ENCODE measurements around the gene PDSS1. TPM values are rescaled to one million over a fixed set of nuclear protein-coding genes. Genes with fewer than 3 reads are reported as not detected.
"Not testable (repeated sequence)": the region's sequence is repeated elsewhere in the genome, so short reads cannot be mapped to it uniquely, and the experiment has no call there.

PDSS1 gene
- total RNA-seq, 2 experiments from 2014 or later = 3.8 to 4.5 TPM

GRCh38 chr10:26787362-26787761 is 89.9 kb downstream of the PDSS1 start:
- DNase-seq (no peak), ATAC-seq (ENCODE audit: poor library complexity) (no peak)
- H3K4me1 Mint-ChIP-seq (ENCODE audit: low read depth) = peaks cover 87% of the 10 kb centered on the region
- no peaks in the 10 kb centered on the region for H3K27me3 Mint-ChIP-seq
- no peak for TF ChIP-seq CTCF (IDR thresholded peaks at IDR 0.05)
- H3K36me3 ChIP-seq (ENCODE audit: insufficient read depth, low read length) = peaks cover 18% of the 10 kb centered on the region
- H3K36me3 Mint-ChIP-seq (ENCODE audit: low read depth) = peaks cover 60% of the 10 kb centered on the region
- no peak overlapping the region for H3K27ac ChIP-seq (ENCODE audit: low read depth in 1 of 2, low read length in 2 of 2)
- intact Hi-C loops (cut with DNase I, micrococcal nuclease) = no loop called here
- H3K27ac Mint-ChIP-seq = no peak overlapping the region
- no peaks in the 10 kb centered on the region for H3K9me3 Mint-ChIP-seq
- peaks cover 10% of the 10 kb centered on the region for H3K4me1 ChIP-seq (ENCODE audit: insufficient read depth, low read length)
- H3K4me3 ChIP-seq (ENCODE audit: low read length) = no peak overlapping the region
- H3K4me3 Mint-ChIP-seq = no peak overlapping the region
- ChIA-PET POLR2A (no interaction called here), CTCF (interaction anchor here (0.7 kb wide), 1 partner anchor 1333 kb away, joined by 4 read pairs; no protein-coding TSS in a partner anchor)
- H3K27me3 ChIP-seq (ENCODE audit: control insufficient read depth in 1 of 2, insufficient read depth in 2 of 2, low read length in 2 of 2) = no peaks in the 10 kb centered on the region
- no peaks in the 10 kb centered on the region for H3K9me3 ChIP-seq (ENCODE audit: control insufficient read depth in 1 of 2, insufficient read depth in 1 of 2, low read length in 2 of 2)

- H3K9me3 Mint-ChIP-seq; H3K4me3 Mint-ChIP-seq; H3K4me1 ChIP-seq (ENCODE audit: insufficient read depth, low read length); H3K27me3 ChIP-seq (ENCODE audit: control insufficient read depth in 1 of 2, insufficient read depth in 2 of 2, low read length in 2 of 2); POLR2A ChIA-PET; H3K27ac ChIP-seq (ENCODE audit: low read depth in 1 of 2, low read length in 2 of 2); intact Hi-C loops (cut with DNase I, micrococcal nuclease); ATAC-seq (ENCODE audit: poor library complexity); DNase-seq; H3K9me3 ChIP-seq (ENCODE audit: control insufficient read depth in 1 of 2, insufficient read depth in 1 of 2, low read length in 2 of 2); H3K27me3 Mint-ChIP-seq; H3K27ac Mint-ChIP-seq; H3K4me3 ChIP-seq (ENCODE audit: low read length): not testable (repeated sequence)
- Mint-ChIP-seq H3K4me1 (ENCODE audit: low read depth) (peaks cover 76% of the 10 kb centered on the region), H3K36me3 (ENCODE audit: low read depth) (peaks cover 63% of the 10 kb centered on the region)
- CTCF ChIA-PET = interaction anchor here (2.4 kb wide), 1 partner anchor 9 kb away, joined by 7 read pairs; no protein-coding TSS in a partner anchor
- peaks cover 13% of the 10 kb centered on the region for H3K36me3 ChIP-seq (ENCODE audit: insufficient read depth, low read length)
These were observed 92.3 kb downstream of the PDSS1 start for GRCh38 chr10:26789779-26790178.

- Mint-ChIP-seq H3K4me1 (ENCODE audit: low read depth) (peaks cover 70% of the 10 kb centered on the region), H3K27me3 (no peaks in the 10 kb centered on the region), H3K9me3 (no peaks in the 10 kb centered on the region), H3K27ac (no peak overlapping the region), H3K4me3 (no peak overlapping the region), H3K36me3 (ENCODE audit: low read depth) (peaks cover 62% of the 10 kb centered on the region)
- Histone ChIP-seq H3K4me1 (ENCODE audit: insufficient read depth, low read length) (peaks cover 3% of the 10 kb centered on the region), H3K9me3 (ENCODE audit: control insufficient read depth in 1 of 2, insufficient read depth in 1 of 2, low read length in 2 of 2) (no peaks in the 10 kb centered on the region), H3K36me3 (ENCODE audit: insufficient read depth, low read length) (peaks cover 9% of the 10 kb centered on the region), H3K27me3 (ENCODE audit: control insufficient read depth in 1 of 2, insufficient read depth in 2 of 2, low read length in 2 of 2) (no peaks in the 10 kb centered on the region), H3K27ac (ENCODE audit: low read depth in 1 of 2, low read length in 2 of 2) (no peak overlapping the region), H3K4me3 (ENCODE audit: low read length) (no peak overlapping the region)
- no peak for TF ChIP-seq CTCF (IDR thresholded peaks at IDR 0.05)
- DNase-seq (no peak), ATAC-seq (ENCODE audit: poor library complexity) (no peak)
- intact Hi-C loops (cut with DNase I, micrococcal nuclease) = no loop called here
- CTCF ChIA-PET = interaction anchor here (2.4 kb wide), 1 partner anchor 8 kb away, joined by 7 read pairs; no protein-coding TSS in a partner anchor
- POLR2A ChIA-PET = no interaction called here
These were observed 92.9 kb downstream of the PDSS1 start for GRCh38 chr10:26790221-26790995.
